HepG2 (cell line): ENCODE results near the gene HBA2. TPM values are rescaled to one million over a fixed set of nuclear protein-coding genes. Genes with fewer than 3 reads are reported as not detected.
A peak's percentile ranks its signal among the peaks of the same experiment; 100 is the strongest.

Source experiments
- ADNP ChIP-seq: sonication (generic); formaldehyde crosslinking; IDR thresholded peaks from 2 replicates; pipeline ENCODE4 v1.4.0; 2020; ENCODE audit warnings: missing genetic modification reagents
- AGO2 ChIP-seq: fragments of 200-400 bp; formaldehyde crosslinking; optimal IDR thresholded peaks from 2 replicates; pipeline ENCODE3; 2017; ENCODE audit warnings: mild to moderate bottlenecking, low read depth, low read length, moderate library complexity
- DPF2 ChIP-seq: sonication (generic); formaldehyde crosslinking; IDR thresholded peaks from 2 replicates; pipeline ENCODE4 v1.4.0; 2020; ENCODE audit warnings: mild to moderate bottlenecking, low read depth, missing genetic modification reagents, borderline replicate concordance
- IKZF1 ChIP-seq: fragments of 450-650 bp; IDR thresholded peaks from 2 replicates; pipeline ENCODE4 v1.7.1; 2016
- NFE2 ChIP-seq: sonication (generic); formaldehyde crosslinking; IDR thresholded peaks from 2 replicates; pipeline ENCODE4 v1.4.0; 2020; ENCODE audit warnings: missing genetic modification reagents
- POLR2A ChIP-seq, 2 experiments: IDR thresholded peaks; 2 replicates each; pipeline ENCODE4 v1.6.1; 2011; ENCODE audit warnings: low read depth in 2 of 2, low read length in 2 of 2, mild to moderate bottlenecking in 1 of 2, moderate library complexity in 1 of 2; ENCODE audit not compliant: insufficient read depth in 1 of 2
- PRMT3 ChIP-seq: sonication (generic); formaldehyde crosslinking; IDR thresholded peaks from 2 replicates; pipeline ENCODE4 v1.8.1; 2022; ENCODE audit warnings: low read depth, mild to moderate bottlenecking, moderate library complexity, missing genetic modification reagents, borderline replicate concordance
- RORA ChIP-seq: sonication (generic); formaldehyde crosslinking; IDR thresholded peaks from 2 replicates; pipeline ENCODE4 v1.5.0; 2020; ENCODE audit warnings: mild to moderate bottlenecking, missing genetic modification reagents, moderate library complexity
- SP5 ChIP-seq: IDR thresholded peaks from 2 replicates; pipeline ENCODE4 v1.6.1; 2016; ENCODE audit warnings: low read depth, borderline replicate concordance
- STAT6 ChIP-seq: sonication (generic); formaldehyde crosslinking; IDR thresholded peaks from 2 replicates; pipeline ENCODE4 v1.4.0; 2020; ENCODE audit warnings: missing genetic modification reagents, mild to moderate bottlenecking, borderline replicate concordance
- ZBTB26 ChIP-seq: IDR thresholded peaks from 2 replicates; pipeline ENCODE4 v1.6.1; 2016; ENCODE audit warnings: missing compliant biosample characterization, missing genetic modification reagents, borderline replicate concordance
- ZNF224 ChIP-seq: sonication (generic); formaldehyde crosslinking; IDR thresholded peaks from 2 replicates; pipeline ENCODE4 v1.5.0; 2020; ENCODE audit warnings: mild to moderate bottlenecking, missing genetic modification reagents
- ZNF225 ChIP-seq: sonication (generic); formaldehyde crosslinking; IDR thresholded peaks from 2 replicates; pipeline ENCODE4 v1.4.0; 2020; ENCODE audit warnings: mild to moderate bottlenecking, missing genetic modification reagents
- ZNF292 ChIP-seq: sonication (generic); formaldehyde crosslinking; IDR thresholded peaks from 2 replicates; pipeline ENCODE4 v1.8.1; 2022; ENCODE audit warnings: mild to moderate bottlenecking, low read depth, missing genetic modification reagents, borderline replicate concordance
- ZNF563 ChIP-seq: sonication (generic); formaldehyde crosslinking; IDR thresholded peaks from 2 replicates; pipeline ENCODE4 v1.8.0; 2022; ENCODE audit warnings: mild to moderate bottlenecking, moderate library complexity, missing genetic modification reagents
- ZNF577 ChIP-seq: sonication (generic); formaldehyde crosslinking; IDR thresholded peaks from 2 replicates; pipeline ENCODE4 v1.4.0; 2020; ENCODE audit warnings: mild to moderate bottlenecking, low read depth, missing genetic modification reagents, borderline replicate concordance
- ZNF713 ChIP-seq: sonication (generic); formaldehyde crosslinking; IDR thresholded peaks from 2 replicates; pipeline ENCODE4 v1.4.0; 2020; ENCODE audit warnings: mild to moderate bottlenecking, missing genetic modification reagents
- ZNF746 ChIP-seq: sonication (generic); formaldehyde crosslinking; IDR thresholded peaks from 2 replicates; pipeline ENCODE4 v1.8.0; 2022; ENCODE audit warnings: mild to moderate bottlenecking, missing genetic modification reagents
- polyA plus RNA-seq, 8 experiments: library from polyadenylated mRNA; depleted of rRNA in 3 of 8; stranded (reverse) in 7 of 8; unstranded in 1 of 8; fragments of >200 nt; fragmentation: Illumina TruSeq in 4 of 8; extraction: Trizol in 4 of 8; gene quantifications; 2 replicates each; pipeline versions ENCODE4 v1.2.1 to v1.2.3, GENCODE V29; 2011 to 2016; ENCODE audit warnings: low read depth in 4 of 8, missing spikeins in 1 of 8, mixed read lengths in 1 of 8; ENCODE audit not compliant: insufficient read depth in 1 of 8
- total RNA-seq, 5 experiments: library from RNA; depleted of rRNA; stranded (reverse); fragments of >200 nt; fragmentation: Illumina TruSeq; extraction: Trizol; gene quantifications; 2 replicates each; pipeline ENCODE4 v1.2.3, GENCODE V29; 2016; ENCODE audit warnings: low read depth in 1 of 5

HBA2 gene
- total and polyA plus RNA-seq, 2 of the 13 experiments (the other 11 are each of a cell fraction or from before 2014, with no cell fraction given) = not detected

GRCh38 chr16:181565-182021 is 8.9 kb downstream of the HBA2 start (continued):
- TF ChIP-seq ADNP (CRISPR knock-in tag) (no peak), PRMT3 (CRISPR knock-in tag) (no peak), ZNF713 (CRISPR knock-in tag) (no peak), RORA (CRISPR knock-in tag) (no peak), IKZF1 (no peak), ZNF563 (CRISPR knock-in tag) (no peak), ZBTB26 (CRISPR knock-in tag) (peak; percentile 3; the same call in 1 of the 2 replicates), ZNF577 (CRISPR knock-in tag) (no peak; the same call in 1 of the 2 replicates), ZNF292 (CRISPR knock-in tag) (no peak), ZNF225 (no peak), ZNF224 (no peak), ZNF746 (CRISPR knock-in tag) (no peak), STAT6 (CRISPR knock-in tag) (no peak), AGO2 (peak; percentile 95), DPF2 (no peak), SP5 (CRISPR knock-in tag) (peak; percentile 16), NFE2 (CRISPR knock-in tag) (no peak), POLR2A (IDR thresholded peaks at IDR 0.05; ENCODE audit: insufficient read depth in 1 of 2, low read depth in 2 of 2, low read length in 2 of 2) (peak in 1 of 2 experiments; percentile 6; a peak in 1 of 4 replicates)
